ENCODE measurements around the gene SMCO4.

SMCO4 gene

DNA sequence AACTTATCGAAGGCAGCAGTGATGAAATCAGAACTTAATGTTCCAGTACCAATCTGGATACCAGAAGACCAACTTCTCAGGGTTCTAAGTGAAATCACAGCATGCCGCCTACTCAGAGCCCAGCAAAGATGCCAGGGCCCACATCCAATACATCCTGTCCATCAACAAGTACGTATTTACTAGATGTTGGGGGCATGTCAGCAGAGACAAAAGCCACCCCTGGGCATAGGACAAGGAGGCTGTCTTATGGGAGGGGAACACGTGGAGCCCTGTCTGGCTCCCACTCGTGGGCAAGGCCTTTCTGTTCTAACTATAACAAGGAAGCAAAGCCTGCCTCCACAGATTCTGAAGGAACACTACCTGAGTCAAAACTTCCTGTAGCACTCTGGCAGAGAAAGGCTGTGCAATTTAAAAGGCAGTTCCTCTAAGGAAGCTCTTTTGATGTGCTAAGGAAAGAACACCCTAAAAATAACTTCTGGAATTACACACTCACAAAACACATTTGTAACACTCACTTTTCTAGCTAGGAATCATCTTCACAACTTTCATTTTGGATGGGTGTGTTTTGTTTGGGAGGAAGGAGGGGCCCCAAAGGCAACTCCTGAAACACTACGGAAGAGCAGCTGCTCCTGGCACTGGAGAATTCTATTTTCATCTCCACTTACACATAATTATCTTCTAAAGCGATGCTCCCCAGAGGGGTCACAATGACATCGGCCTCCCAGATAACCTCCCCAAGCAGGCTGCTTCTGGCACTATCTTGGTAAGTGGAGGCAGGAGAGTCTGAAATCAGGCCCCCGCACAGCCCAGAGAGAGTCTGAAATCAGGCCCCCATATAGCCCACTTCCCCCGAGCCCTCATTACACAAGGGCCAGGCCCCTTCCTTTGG lies 14.2 kb downstream of the SMCO4 start:
- no peak for DNase-seq (ENCODE audit: low read depth)

GRCh38 chr11:93528252-93528651 lies 14.9 kb downstream of the SMCO4 start:
- DNase-seq (ENCODE audit: low read depth) = no peak

- no peak for DNase-seq (ENCODE audit: low read depth)
These were observed 16.3 kb downstream of the SMCO4 start for GRCh38 chr11:93526641-93527583.

DNA sequence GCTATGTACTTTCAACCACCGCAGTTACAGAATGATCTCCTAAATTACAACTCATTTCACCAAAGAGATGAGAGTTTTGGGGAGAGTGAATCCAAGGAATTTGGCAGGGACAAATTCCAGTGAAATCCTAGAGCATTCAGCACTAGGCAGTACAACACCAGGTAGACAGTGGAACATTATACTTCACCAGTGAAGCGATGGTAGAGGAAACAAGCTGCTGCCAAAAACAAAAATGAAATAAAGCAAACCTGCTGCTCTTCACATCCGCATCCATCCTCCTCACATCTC lies 16.9 kb downstream of the SMCO4 start:
- DNase-seq (ENCODE audit: low read depth) = no peak

GRCh38 chr11:93525601-93526345 lies 17.4 kb downstream of the SMCO4 start:
- DNase-seq (ENCODE audit: low read depth) = no peak

DNA sequence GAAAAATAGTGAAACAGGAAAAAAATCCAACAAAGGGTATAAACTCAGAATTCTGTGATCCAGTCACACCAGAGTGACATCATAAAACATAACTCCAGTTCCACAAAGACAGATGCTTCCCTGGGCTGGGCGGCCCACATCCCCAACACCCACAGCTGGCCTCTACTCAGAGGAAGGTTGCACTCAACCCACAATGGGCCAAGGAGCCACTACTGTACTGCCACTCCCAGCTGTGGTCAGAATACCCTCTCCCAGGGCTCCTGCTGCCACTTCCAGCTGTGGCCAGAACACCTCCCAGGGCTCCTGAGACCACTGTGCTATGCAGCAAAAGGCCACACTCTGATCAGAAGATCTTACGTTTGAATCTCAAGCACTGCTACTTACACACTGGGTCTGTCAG lies 18.3 kb downstream of the SMCO4 start:
- no peak for DNase-seq (ENCODE audit: low read depth)

GRCh38 chr11:93524173-93524536 lies 19.0 kb downstream of the SMCO4 start:
- DNase-seq (ENCODE audit: low read depth) = no peak

DNA sequence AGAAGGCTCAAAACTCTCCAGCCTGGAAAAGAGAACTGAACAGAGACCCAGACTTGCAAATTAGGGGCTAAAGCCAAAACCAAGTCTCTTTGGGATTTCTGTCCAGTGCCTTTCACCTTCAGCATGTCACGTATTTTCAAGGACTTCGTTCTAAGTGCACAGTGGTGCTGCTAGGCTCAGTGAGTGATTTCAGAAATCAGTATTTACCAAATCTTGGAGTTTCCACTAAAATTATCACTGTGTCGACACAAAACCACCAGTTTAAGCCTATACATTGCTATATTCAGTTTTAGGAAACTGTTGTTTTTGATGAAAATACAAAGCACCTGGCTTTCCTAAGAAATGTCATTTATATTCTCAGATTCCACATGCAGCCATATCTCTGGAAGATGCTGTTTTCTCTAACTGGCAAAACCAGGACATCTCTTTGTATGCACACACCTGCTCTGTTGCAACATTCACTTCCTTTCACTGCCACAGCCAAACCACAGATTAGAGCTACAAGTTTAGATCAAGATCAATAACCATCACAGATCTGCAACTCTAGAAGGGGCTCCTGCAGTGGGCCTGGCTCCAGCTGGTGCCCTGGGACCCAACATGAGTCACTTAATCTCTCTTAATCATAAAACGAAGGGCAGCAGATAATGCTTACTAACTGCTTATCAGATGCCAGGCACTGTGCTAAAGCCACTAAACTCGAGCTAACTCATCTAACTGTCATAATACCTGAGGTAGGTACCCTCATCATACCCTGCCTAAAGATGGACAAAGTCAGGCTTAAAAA lies 22.3 kb downstream of the SMCO4 start:
- DNase-seq (ENCODE audit: low read depth) = no peak

DNA sequence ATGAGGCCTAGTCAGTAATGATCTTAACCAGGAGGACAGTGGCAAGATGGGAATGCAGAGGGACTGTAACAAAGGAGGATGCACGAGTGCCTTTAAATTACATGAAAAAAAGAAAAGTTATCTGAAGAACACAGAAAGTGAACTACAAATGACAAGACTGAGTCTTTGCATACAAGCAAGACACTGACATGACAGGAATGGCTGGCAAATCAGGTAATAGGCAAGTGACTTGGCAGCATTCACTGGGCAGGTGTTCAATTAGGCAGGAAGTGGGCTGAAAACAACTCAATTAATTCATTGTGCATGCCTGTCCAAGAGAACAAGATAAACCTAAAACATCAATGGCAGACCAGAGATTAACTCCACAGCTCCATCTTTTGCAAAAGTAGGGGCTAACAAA lies 24.0 kb downstream of the SMCO4 start:
- no peak for DNase-seq (ENCODE audit: low read depth)

- DNase-seq (ENCODE audit: low read depth) = no peak
These were observed 25.1 kb downstream of the SMCO4 start for GRCh38 chr11:93518081-93518480.

DNA sequence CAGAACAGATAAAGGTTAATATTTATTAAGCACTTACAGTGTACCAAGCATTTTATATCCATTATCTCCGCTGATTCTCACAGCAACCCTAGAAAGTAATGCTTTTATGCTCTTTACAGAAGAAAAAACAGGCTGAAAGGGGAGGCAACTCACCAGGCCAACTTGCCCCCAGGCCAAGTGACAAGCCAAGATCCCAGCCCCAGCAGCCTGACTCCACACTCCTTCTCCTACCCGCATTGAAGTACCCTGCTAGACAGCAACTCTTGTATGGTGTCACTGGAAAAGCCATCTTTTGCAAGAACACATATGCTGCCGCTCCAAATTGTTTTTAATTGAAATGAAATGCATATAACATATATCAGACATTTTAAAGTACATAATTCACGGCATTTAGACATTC lies 25.6 kb downstream of the SMCO4 start:
- DNase-seq (ENCODE audit: low read depth) = no peak

DNA sequence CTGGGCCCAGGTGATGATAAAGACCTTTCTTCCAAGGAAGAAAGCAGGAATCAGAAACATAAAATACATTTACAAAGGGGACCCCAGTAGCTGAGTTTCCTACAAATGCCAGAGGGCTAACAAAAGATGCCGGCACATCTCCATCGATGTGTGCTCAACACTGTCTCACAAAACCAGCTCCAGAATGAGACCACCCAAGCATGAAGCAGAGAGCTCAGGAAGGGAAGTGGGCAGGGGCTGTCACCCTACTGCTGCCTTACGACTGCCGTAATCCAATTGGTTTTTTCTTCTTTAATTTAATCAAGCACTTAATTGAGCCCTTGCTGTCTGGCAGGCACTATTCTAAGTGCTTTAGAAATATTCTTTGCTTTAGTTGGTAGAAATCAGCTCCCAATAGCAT lies 26.1 kb downstream of the SMCO4 start:
- no peak for DNase-seq (ENCODE audit: low read depth)

GRCh38 chr11:93515441-93516025 lies 27.7 kb downstream of the SMCO4 start:
- no peak for DNase-seq (ENCODE audit: low read depth)

GRCh38 chr11:93514712-93515111 lies 28.5 kb downstream of the SMCO4 start:
- no peak for DNase-seq (ENCODE audit: low read depth)

DNA sequence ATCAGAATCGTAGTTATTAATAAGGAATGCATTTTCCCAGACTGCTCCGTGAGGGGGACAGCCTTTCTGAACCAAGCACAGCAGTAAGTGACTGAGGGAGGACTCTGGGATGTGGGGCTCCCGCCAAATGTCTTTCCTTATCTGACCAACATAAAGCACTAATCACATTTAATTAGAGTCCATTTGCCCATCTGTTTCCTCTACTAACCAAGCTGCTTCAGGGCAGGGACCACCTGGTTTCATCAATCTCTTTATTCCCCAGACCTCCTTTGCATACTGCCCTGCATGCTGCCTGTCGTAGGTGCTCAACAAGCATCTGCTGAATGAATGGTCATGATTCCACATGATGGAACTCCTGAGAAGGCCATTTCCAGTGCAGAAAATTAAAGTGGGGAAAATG lies 29.4 kb downstream of the SMCO4 start:
- no peak for DNase-seq (ENCODE audit: low read depth)

- no peak for DNase-seq (ENCODE audit: low read depth)
These were observed 30.1 kb downstream of the SMCO4 start for GRCh38 chr11:93512949-93513667.

- DNase-seq (ENCODE audit: low read depth) = no peak
These were observed 31.1 kb downstream of the SMCO4 start for GRCh38 chr11:93512073-93512475.

DNA sequence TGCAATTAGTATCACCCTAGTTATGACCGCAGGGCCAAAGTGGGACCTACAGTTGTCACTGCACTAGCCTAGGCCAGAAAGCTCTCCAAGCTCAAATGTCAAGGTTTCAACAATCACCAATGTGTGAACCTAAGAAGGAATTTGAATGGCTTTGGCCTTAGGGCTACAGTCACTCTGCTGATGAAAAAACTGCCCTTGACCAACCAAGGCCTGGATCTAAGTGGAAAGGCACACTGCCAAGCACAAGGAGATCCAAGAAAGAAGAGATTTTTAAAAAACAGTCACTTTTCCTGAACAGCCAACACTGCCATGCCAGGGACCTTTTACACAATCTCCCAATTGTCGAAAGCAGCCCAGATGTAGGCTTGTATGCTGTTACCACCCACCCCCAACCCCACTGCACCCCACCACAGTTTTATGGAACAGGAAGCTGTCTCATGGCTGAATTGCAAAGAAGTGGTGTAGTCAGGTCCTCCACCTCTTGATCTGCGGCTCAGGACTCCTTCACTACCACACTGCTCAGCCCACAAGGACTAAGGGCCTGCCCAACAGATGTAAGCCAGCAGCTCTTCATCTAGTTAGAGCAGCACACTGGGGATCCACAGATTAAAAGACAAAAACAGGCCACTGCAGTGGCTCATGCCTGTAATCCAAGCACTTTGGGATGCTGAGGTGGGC lies 32.9 kb downstream of the SMCO4 start:
- no peak for DNase-seq (ENCODE audit: low read depth)

DNA sequence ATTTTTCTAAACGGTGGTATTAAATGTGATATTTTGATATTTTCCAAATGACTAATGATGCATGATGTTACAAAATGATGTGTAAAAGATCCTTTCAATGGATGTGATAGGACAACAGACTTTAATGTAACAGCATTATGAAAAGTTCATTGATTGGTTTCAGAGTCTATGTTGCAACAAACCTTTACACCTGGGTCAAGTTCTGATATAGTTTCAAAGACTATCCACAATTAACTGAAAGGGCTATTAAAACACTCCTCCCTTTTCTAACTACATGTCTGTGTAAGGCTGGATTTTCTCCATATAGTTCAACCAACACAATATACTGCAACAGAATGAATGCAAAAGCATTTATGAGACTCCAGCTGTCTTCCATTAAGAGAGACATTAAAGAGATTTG lies 35.7 kb downstream of the SMCO4 start:
- DNase-seq (ENCODE audit: low read depth) = no peak

DNA sequence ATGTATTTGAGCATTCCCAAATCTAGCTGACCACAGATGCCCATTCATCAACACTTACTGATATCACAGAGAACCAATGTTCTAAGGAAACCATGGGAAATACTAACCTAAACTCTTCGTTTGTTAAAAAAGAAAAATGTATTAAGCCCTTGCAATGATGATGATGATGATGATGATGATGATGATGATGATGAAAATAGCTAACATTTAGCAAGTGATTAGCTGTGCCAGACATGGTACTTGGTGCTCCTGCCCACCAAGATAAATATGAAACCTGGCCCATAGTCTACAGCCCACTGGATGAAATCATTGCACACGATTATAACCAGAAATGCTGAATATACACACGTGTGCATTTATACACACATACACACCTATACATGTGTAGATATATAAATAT lies 37.5 kb downstream of the SMCO4 start:
- no peak for DNase-seq (ENCODE audit: low read depth)
